Karpas-422 (cell line): Measurements from ENCODE around the gene FZD7. TPM values are rescaled to one million over a fixed set of nuclear protein-coding genes. Genes with fewer than 3 reads are reported as not detected.
A peak's percentile ranks its signal among the peaks of the same experiment; 100 is the strongest.

Experiments used
- DNase-seq: peaks from one replicate; pipeline ENCODE4 v3.0.0-alpha.2; 2015
- H2AFZ ChIP-seq: fragments of 200-600 bp; sonication (generic); 2 replicates; pipeline ENCODE4 v1.6.1; 2014; ENCODE audit warnings: antibody characterized with exemption, low read length, mixed read lengths
- H3K27ac ChIP-seq: fragments of 200-600 bp; sonication (generic); 2 replicates; pipeline ENCODE4 v1.5.1; 2014; ENCODE audit warnings: mild to moderate bottlenecking, low read length, moderate library complexity
- H3K27me3 ChIP-seq: fragments of 200-600 bp; sonication (generic); 2 replicates; pipeline ENCODE4 v1.6.1; 2014; ENCODE audit warnings: low read length, mixed read lengths
- H3K36me3 ChIP-seq: fragments of 200-600 bp; sonication (generic); 2 replicates; pipeline ENCODE4 v1.6.1; 2014; ENCODE audit warnings: low read length, mixed read lengths; ENCODE audit not compliant: insufficient read depth
- H3K4me1 ChIP-seq: fragments of 200-600 bp; sonication (generic); 2 replicates; pipeline ENCODE4 v1.6.1; 2014; ENCODE audit warnings: mild to moderate bottlenecking, low read length, mixed read lengths
- H3K4me2 ChIP-seq: fragments of 200-600 bp; sonication (generic); 2 replicates; pipeline ENCODE4 v1.6.1; 2014; ENCODE audit warnings: low read length, low read depth, mild to moderate bottlenecking; ENCODE audit not compliant: poor library complexity, severe bottlenecking
- H3K4me3 ChIP-seq: fragments of 200-600 bp; sonication (generic); 2 replicates; pipeline ENCODE4 v1.5.1; 2014; ENCODE audit warnings: mild to moderate bottlenecking, antibody characterized with exemption, low read length, mixed read lengths
- H3K79me2 ChIP-seq: fragments of 200-600 bp; sonication (generic); 2 replicates; pipeline ENCODE4 v1.6.1; 2014; ENCODE audit warnings: mild to moderate bottlenecking, low read length, mixed read lengths
- H3K9ac ChIP-seq: fragments of 200-600 bp; sonication (generic); 2 replicates; pipeline ENCODE4 v1.6.0; 2014; ENCODE audit warnings: low read length
- H3K9me2 ChIP-seq: fragments of 200-600 bp; sonication (generic), shearing (Covaris generic); replicated peaks from 2 replicates; pipeline ENCODE4 v1.6.0; 2014; ENCODE audit warnings: mild to moderate bottlenecking, low read length, moderate library complexity; ENCODE audit not compliant: insufficient read depth
- H3K9me3 ChIP-seq: fragments of 300-700, 200-600 bp; sonication (generic); 2 replicates; pipeline ENCODE4 v1.6.1; 2014; ENCODE audit warnings: low read length, mixed read lengths
- H4K20me1 ChIP-seq: fragments of 200-600 bp; sonication (generic); 2 replicates; pipeline ENCODE4 v1.6.1; 2014; ENCODE audit warnings: mild to moderate bottlenecking, antibody characterized with exemption, low read length, low read depth; ENCODE audit not compliant: insufficient read depth
- total RNA-seq: library from RNA; depleted of rRNA; stranded (reverse); fragments of >200 nt; shearing (Covaris generic); gene quantifications from 2 replicates; pipeline ENCODE4 v1.2.3, GENCODE V29; 2014; ENCODE audit warnings: low replicate concordance

Gene FZD7
- total RNA-seq, 1 experiment from 2014 or later: 10.2 TPM

GRCh38 chr2:201994973-201995638 is 38.5 kb upstream of the FZD7 start:
- H3K4me3 ChIP-seq: no peak overlapping the region
- DNase-seq: no peak
- no peaks in the 10 kb centered on the region for H4K20me1 ChIP-seq
- H3K36me3 ChIP-seq: no peaks in the 10 kb centered on the region
- H3K27ac ChIP-seq: no peak overlapping the region
- no peak overlapping the region for H2AFZ ChIP-seq
- no peaks in the 10 kb centered on the region for H3K79me2 ChIP-seq
- no peak overlapping the region for H3K4me2 ChIP-seq
- peaks cover 10% of the 10 kb centered on the region for H3K4me1 ChIP-seq
- no peak overlapping the region for H3K9ac ChIP-seq
- H3K27me3 ChIP-seq: no peaks in the 10 kb centered on the region
- no peaks in the 10 kb centered on the region for H3K9me3 ChIP-seq
- H3K9me2 ChIP-seq: no peaks in the 10 kb centered on the region

GRCh38 chr2:201996006-201996405 is 37.6 kb upstream of the FZD7 start:
- Histone ChIP-seq H3K9ac (no peak overlapping the region), H3K27ac (no peak overlapping the region), H3K79me2 (no peaks in the 10 kb centered on the region), H3K4me3 (no peak overlapping the region), H3K36me3 (no peaks in the 10 kb centered on the region), H3K9me3 (no peaks in the 10 kb centered on the region), H3K4me1 (peaks cover 10% of the 10 kb centered on the region), H4K20me1 (no peaks in the 10 kb centered on the region), H2AFZ (no peak overlapping the region), H3K4me2 (no peak overlapping the region), H3K9me2 (no peaks in the 10 kb centered on the region), H3K27me3 (no peaks in the 10 kb centered on the region)
- no peak for DNase-seq

- Histone ChIP-seq H2AFZ (peak overlapping the region; percentile 89), H4K20me1 (no peaks in the 10 kb centered on the region), H3K4me3 (no peak overlapping the region), H3K9ac (no peak overlapping the region), H3K79me2 (no peaks in the 10 kb centered on the region), H3K4me1 (peaks cover 10% of the 10 kb centered on the region), H3K9me3 (no peaks in the 10 kb centered on the region), H3K27ac (no peak overlapping the region), H3K27me3 (no peaks in the 10 kb centered on the region), H3K4me2 (no peak overlapping the region), H3K36me3 (no peaks in the 10 kb centered on the region), H3K9me2 (no peaks in the 10 kb centered on the region)
- DNase-seq: no peak
Observed at GRCh38 chr2:201996679-201997314, 36.9 kb upstream of the FZD7 start.

- Histone ChIP-seq H3K4me2 (no peak overlapping the region), H3K9ac (no peak overlapping the region), H3K4me1 (peaks cover 4% of the 10 kb centered on the region; the same call in 1 of the 2 replicates), H4K20me1 (no peaks in the 10 kb centered on the region), H3K79me2 (no peaks in the 10 kb centered on the region), H3K9me3 (no peaks in the 10 kb centered on the region), H3K36me3 (no peaks in the 10 kb centered on the region), H3K27ac (no peak overlapping the region), H3K27me3 (no peaks in the 10 kb centered on the region), H3K4me3 (no peak overlapping the region), H3K9me2 (no peaks in the 10 kb centered on the region), H2AFZ (no peak overlapping the region)
- no peak for DNase-seq
Observed at GRCh38 chr2:201999279-201999678, 34.4 kb upstream of the FZD7 start.

- Histone ChIP-seq H3K9me2 (no peaks in the 10 kb centered on the region), H2AFZ (no peak overlapping the region), H3K9ac (no peak overlapping the region), H3K36me3 (no peaks in the 10 kb centered on the region), H3K4me2 (no peak overlapping the region), H3K27ac (no peak overlapping the region), H3K4me1 (peaks cover 19% of the 10 kb centered on the region), H3K9me3 (no peaks in the 10 kb centered on the region), H3K79me2 (no peaks in the 10 kb centered on the region), H4K20me1 (no peaks in the 10 kb centered on the region), H3K4me3 (no peak overlapping the region), H3K27me3 (no peaks in the 10 kb centered on the region)
- no peak for DNase-seq
Observed at GRCh38 chr2:202001826-202002225, 31.8 kb upstream of the FZD7 start.

GRCh38 chr2:202002381-202002780 is 31.3 kb upstream of the FZD7 start:
- H3K4me1 ChIP-seq: peaks cover 18% of the 10 kb centered on the region
- DNase-seq: no peak
- H3K36me3 ChIP-seq: no peaks in the 10 kb centered on the region
- no peaks in the 10 kb centered on the region for H3K79me2 ChIP-seq
- H3K9me2 ChIP-seq: no peaks in the 10 kb centered on the region
- no peaks in the 10 kb centered on the region for H4K20me1 ChIP-seq
- H3K27me3 ChIP-seq: no peaks in the 10 kb centered on the region
- H3K4me2 ChIP-seq: no peak overlapping the region
- no peak overlapping the region for H3K27ac ChIP-seq
- no peak overlapping the region for H3K9ac ChIP-seq
- no peak overlapping the region for H2AFZ ChIP-seq
- no peaks in the 10 kb centered on the region for H3K9me3 ChIP-seq
- no peak overlapping the region for H3K4me3 ChIP-seq

GRCh38 chr2:202005272-202005887 is 28.3 kb upstream of the FZD7 start:
- H3K9ac ChIP-seq: no peak overlapping the region; the same call in 1 of the 2 replicates
- H4K20me1 ChIP-seq: no peaks in the 10 kb centered on the region
- no peaks in the 10 kb centered on the region for H3K9me2 ChIP-seq
- H3K27me3 ChIP-seq: no peaks in the 10 kb centered on the region
- H3K9me3 ChIP-seq: no peaks in the 10 kb centered on the region
- peaks cover 18% of the 10 kb centered on the region for H3K4me1 ChIP-seq
- no peak overlapping the region for H3K4me3 ChIP-seq
- H3K36me3 ChIP-seq: no peaks in the 10 kb centered on the region
- no peak overlapping the region for H2AFZ ChIP-seq
- no peak overlapping the region for H3K27ac ChIP-seq
- no peaks in the 10 kb centered on the region for H3K79me2 ChIP-seq
- DNase-seq: peak; percentile 87
- H3K4me2 ChIP-seq: peak overlapping the region; percentile 43

- Histone ChIP-seq H3K36me3 (no peaks in the 10 kb centered on the region), H4K20me1 (no peaks in the 10 kb centered on the region), H3K79me2 (no peaks in the 10 kb centered on the region), H3K9me3 (no peaks in the 10 kb centered on the region), H3K4me1 (peaks cover 18% of the 10 kb centered on the region), H3K9me2 (no peaks in the 10 kb centered on the region), H3K27ac (no peak overlapping the region), H3K4me3 (no peak overlapping the region), H3K27me3 (no peaks in the 10 kb centered on the region), H3K4me2 (no peak overlapping the region), H2AFZ (no peak overlapping the region), H3K9ac (no peak overlapping the region)
- no peak for DNase-seq
Observed at GRCh38 chr2:202006301-202006700, 27.4 kb upstream of the FZD7 start.
